Activated T-helper 1 cell treated with anti-CD3 and anti-CD28 coated beads, Interleukin-12 subunit alpha, Interleukin-12 subunit beta, Interleukin-2, Interleukin-4 antibody, amounts not matched to agents 30 ng/mL and 10 ng/mL and 1 ng/mL, durations not matched to agents 14 hours and 24 hours and 36 hours (primary cell): ENCODE results near the gene GARIN5B. TPM values are rescaled to one million over a fixed set of nuclear protein-coding genes. Genes with fewer than 3 reads are reported as not detected.

Source experiments
- DNase-seq: peaks from one replicate; pipeline ENCODE4 v3.0.0; 2021; ENCODE audit warnings: low spot score
- H3K27ac Mint-ChIP-seq: one replicate; pipeline ENCODE4 v1.8.0; 2021; ENCODE audit warnings: mild to moderate bottlenecking, mixed read lengths
- H3K27me3 Mint-ChIP-seq: one replicate; pipeline ENCODE4 v1.8.0; 2022; ENCODE audit warnings: mild to moderate bottlenecking, moderate library complexity, mixed read lengths; ENCODE audit not compliant: insufficient read depth
- H3K36me3 Mint-ChIP-seq: one replicate; pipeline ENCODE4 v1.8.0; 2021; ENCODE audit warnings: low read depth, mixed read lengths
- H3K4me1 Mint-ChIP-seq: one replicate; pipeline ENCODE4 v1.8.0; 2021; ENCODE audit warnings: low read depth, mixed read lengths
- H3K4me3 Mint-ChIP-seq: one replicate; pipeline ENCODE4 v1.8.0; 2021; ENCODE audit warnings: mild to moderate bottlenecking, moderate library complexity, mixed read lengths
- H3K9me3 Mint-ChIP-seq: one replicate; pipeline ENCODE4 v1.8.0; 2021; ENCODE audit warnings: mixed read lengths
- intact Hi-C: fragments of 100-400 bp; cut with micrococcal nuclease; formaldehyde crosslinking; loops from one replicate; pipeline ENCODE4 v1.15.1; 2024
- total RNA-seq: library from RNA; stranded (reverse); gene quantifications from 2 replicates; pipeline ENCODE4 v1.2.3, GENCODE V29; 2022

Gene GARIN5B
- total RNA-seq, 1 donor from 2014 or later, result 0.05 TPM

- Mint-ChIP-seq H3K27me3 (peaks cover 43% of the 10 kb centered on the region), H3K9me3 (no peaks in the 10 kb centered on the region), H3K4me1 (peaks cover 5% of the 10 kb centered on the region), H3K4me3 (no peak overlapping the region), H3K27ac (no peak overlapping the region), H3K36me3 (peaks cover 2% of the 10 kb centered on the region)
- DNase-seq, result no peak
- intact Hi-C loops, result no loop called here
Measured at GRCh38 chr19:55372316-55373081, 9.4 kb upstream of the GARIN5B start.

GRCh38 chr19:55370305-55370988 lies 7.4 kb upstream of the GARIN5B start, which contains the start of gene IL11:
Gene IL11 (minus strand): TSS chr19:55370463. CDS start chr19:55370310, 153 bp downstream.
- Mint-ChIP-seq H3K36me3 (peaks cover 2% of the 10 kb centered on the region), H3K27me3 (peaks cover 41% of the 10 kb centered on the region), H3K27ac (no peak within 1 kb of the TSS), H3K4me3 (peak within 1 kb of the TSS; percentile 54), H3K4me1 (peaks cover 5% of the 10 kb centered on the region), H3K9me3 (no peaks in the 10 kb centered on the region)
- intact Hi-C loops, result no loop called here
- no peak for DNase-seq

GRCh38 chr19:55369653-55370304 lies 6.7 kb upstream of the GARIN5B start:
- Mint-ChIP-seq H3K9me3 (no peaks in the 10 kb centered on the region), H3K4me3 (peak overlapping the region; percentile 54), H3K36me3 (peaks cover 2% of the 10 kb centered on the region), H3K4me1 (peaks cover 5% of the 10 kb centered on the region), H3K27me3 (peaks cover 44% of the 10 kb centered on the region), H3K27ac (no peak overlapping the region)
- no peak for DNase-seq
- intact Hi-C loops, result loop anchor here (2.0 kb wide), 1 partner anchor 15 kb away; the partner anchor contains the start of gene COX6B2

GRCh38 chr19:55368701-55369563 lies 5.9 kb upstream of the GARIN5B start:
- no peaks in the 10 kb centered on the region for H3K9me3 Mint-ChIP-seq
- no peak overlapping the region for H3K27ac Mint-ChIP-seq
- peaks cover 5% of the 10 kb centered on the region for H3K4me1 Mint-ChIP-seq
- H3K4me3 Mint-ChIP-seq, result no peak overlapping the region
- intact Hi-C loops, result loop anchor here (2.0 kb wide), 1 partner anchor 14 kb away; the partner anchor contains the start of gene COX6B2
- H3K36me3 Mint-ChIP-seq, result peaks cover 2% of the 10 kb centered on the region
- H3K27me3 Mint-ChIP-seq, result peaks cover 41% of the 10 kb centered on the region
- no peak for DNase-seq

GRCh38 chr19:55368106-55368505 lies 5.0 kb upstream of the GARIN5B start:
- Mint-ChIP-seq H3K36me3 (peaks cover 2% of the 10 kb centered on the region), H3K4me1 (peaks cover 5% of the 10 kb centered on the region), H3K9me3 (no peaks in the 10 kb centered on the region), H3K27me3 (peaks cover 36% of the 10 kb centered on the region), H3K4me3 (no peak overlapping the region), H3K27ac (no peak overlapping the region)
- DNase-seq, result no peak
- intact Hi-C loops, result loop anchor here (2.0 kb wide), 1 partner anchor 13 kb away; the partner anchor contains the start of gene COX6B2

GRCh38 chr19:55366790-55367189 lies 3.7 kb upstream of the GARIN5B start:
- intact Hi-C loops, result no loop called here
- Mint-ChIP-seq H3K36me3 (peaks cover 2% of the 10 kb centered on the region), H3K9me3 (no peaks in the 10 kb centered on the region), H3K27ac (no peak overlapping the region), H3K4me1 (peaks cover 5% of the 10 kb centered on the region), H3K4me3 (no peak overlapping the region), H3K27me3 (peaks cover 31% of the 10 kb centered on the region)
- DNase-seq, result no peak

GRCh38 chr19:55365964-55366363 lies 2.9 kb upstream of the GARIN5B start:
- no peak for DNase-seq
- Mint-ChIP-seq H3K36me3 (peaks cover 2% of the 10 kb centered on the region), H3K9me3 (no peaks in the 10 kb centered on the region), H3K27ac (no peak overlapping the region), H3K4me1 (peaks cover 4% of the 10 kb centered on the region), H3K4me3 (no peak overlapping the region), H3K27me3 (peaks cover 23% of the 10 kb centered on the region)
- intact Hi-C loops, result no loop called here

- H3K4me3 Mint-ChIP-seq, result no peak overlapping the region
- H3K27ac Mint-ChIP-seq, result no peak overlapping the region
- H3K27me3 Mint-ChIP-seq, result peaks cover 16% of the 10 kb centered on the region
- intact Hi-C loops, result no loop called here
- no peak for DNase-seq
- H3K36me3 Mint-ChIP-seq, result no peaks in the 10 kb centered on the region
- H3K4me1 Mint-ChIP-seq, result no peaks in the 10 kb centered on the region
- no peaks in the 10 kb centered on the region for H3K9me3 Mint-ChIP-seq
Measured at GRCh38 chr19:55365245-55365644, 2.2 kb upstream of the GARIN5B start.

- intact Hi-C loops, result no loop called here
- no peak for DNase-seq
- no peak overlapping the region for H3K4me3 Mint-ChIP-seq
- H3K4me1 Mint-ChIP-seq, result no peaks in the 10 kb centered on the region
- H3K27me3 Mint-ChIP-seq, result peaks cover 9% of the 10 kb centered on the region
- H3K9me3 Mint-ChIP-seq, result no peaks in the 10 kb centered on the region
- no peak overlapping the region for H3K27ac Mint-ChIP-seq
- no peaks in the 10 kb centered on the region for H3K36me3 Mint-ChIP-seq
Measured at GRCh38 chr19:55362174-55362989, 678 bp downstream of the GARIN5B start.

- intact Hi-C loops, result no loop called here
- Mint-ChIP-seq H3K9me3 (no peaks in the 10 kb centered on the region), H3K36me3 (no peaks in the 10 kb centered on the region), H3K4me1 (no peaks in the 10 kb centered on the region), H3K27me3 (peaks cover 16% of the 10 kb centered on the region), H3K27ac (no peak overlapping the region), H3K4me3 (no peak overlapping the region)
- DNase-seq, result no peak
Measured at GRCh38 chr19:55360902-55361301, 2.2 kb downstream of the GARIN5B start.

- Mint-ChIP-seq H3K4me3 (no peak overlapping the region), H3K9me3 (no peaks in the 10 kb centered on the region), H3K27me3 (peaks cover 20% of the 10 kb centered on the region), H3K36me3 (no peaks in the 10 kb centered on the region), H3K27ac (no peak overlapping the region), H3K4me1 (no peaks in the 10 kb centered on the region)
- no peak for DNase-seq
- intact Hi-C loops, result no loop called here
Measured at GRCh38 chr19:55358943-55359908, 3.8 kb downstream of the GARIN5B start.
